Activated naive CD4-positive, alpha-beta T cell treated with anti-CD3 and anti-CD28 coated beads, Interleukin-2, amount 50 U/mL, for 24 hours (primary cell): Measurements from ENCODE around the gene TMEM158.
A peak's percentile ranks its signal among the peaks of the same experiment; 100 is the strongest.

ENCODE experiments used
- H3K27ac Mint-ChIP-seq: one replicate; pipeline ENCODE4 v1.8.0; 2021; ENCODE audit warnings: mild to moderate bottlenecking, mixed read lengths
- H3K27me3 Mint-ChIP-seq: one replicate; pipeline ENCODE4 v1.8.0; 2021; ENCODE audit warnings: mixed read lengths
- H3K36me3 Mint-ChIP-seq: one replicate; pipeline ENCODE4 v1.8.0; 2021; ENCODE audit warnings: mixed read lengths
- H3K4me1 Mint-ChIP-seq: one replicate; pipeline ENCODE4 v1.8.0; 2021; ENCODE audit warnings: mixed read lengths
- H3K4me3 Mint-ChIP-seq: one replicate; pipeline ENCODE4 v1.8.0; 2021; ENCODE audit warnings: mild to moderate bottlenecking, mixed read lengths
- H3K9me3 Mint-ChIP-seq: one replicate; pipeline ENCODE4 v1.8.0; 2021; ENCODE audit warnings: mixed read lengths

Gene TMEM158

GRCh38 chr3:45226206-45226915 is at the start of gene TMEM158:
TMEM158 (minus strand) TSS chr3:45226287; CDS start chr3:45226027, 260 bp downstream.
- Mint-ChIP-seq H3K4me1 (peaks cover 17% of the 10 kb centered on the region), H3K36me3 (no peaks in the 10 kb centered on the region), H3K4me3 (peak within 1 kb of the TSS; percentile 78), H3K27ac (no peak within 1 kb of the TSS), H3K9me3 (no peaks in the 10 kb centered on the region), H3K27me3 (peaks cover 55% of the 10 kb centered on the region)

- Mint-ChIP-seq H3K4me3 (no peak overlapping the region), H3K27me3 (peaks cover 11% of the 10 kb centered on the region), H3K4me1 (no peaks in the 10 kb centered on the region)
Observed at GRCh38 chr3:45275006-45275704, 49.1 kb upstream of the TMEM158 start.

GRCh38 chr3:45273681-45274515 is 47.8 kb upstream of the TMEM158 start:
- H3K27ac Mint-ChIP-seq: no peak overlapping the region
- no peaks in the 10 kb centered on the region for H3K4me1 Mint-ChIP-seq
- peaks cover 15% of the 10 kb centered on the region for H3K9me3 Mint-ChIP-seq
- peaks cover 11% of the 10 kb centered on the region for H3K27me3 Mint-ChIP-seq
- H3K4me3 Mint-ChIP-seq: no peak overlapping the region
- H3K36me3 Mint-ChIP-seq: peaks cover 2% of the 10 kb centered on the region

More at GRCh38 chr3:45275006-45275704, 49.1 kb upstream of the TMEM158 start:
- Mint-ChIP-seq H3K27ac (no peak overlapping the region), H3K36me3 (peaks cover 4% of the 10 kb centered on the region), H3K9me3 (peaks cover 16% of the 10 kb centered on the region)

GRCh38 chr3:45272828-45273470 is 46.9 kb upstream of the TMEM158 start:
- Mint-ChIP-seq H3K36me3 (peaks cover 2% of the 10 kb centered on the region), H3K9me3 (peaks cover 9% of the 10 kb centered on the region), H3K27ac (no peak overlapping the region), H3K27me3 (peaks cover 11% of the 10 kb centered on the region), H3K4me1 (no peaks in the 10 kb centered on the region), H3K4me3 (no peak overlapping the region)

- H3K27ac Mint-ChIP-seq: no peak overlapping the region
- H3K4me1 Mint-ChIP-seq: no peaks in the 10 kb centered on the region
- H3K9me3 Mint-ChIP-seq: peaks cover 6% of the 10 kb centered on the region
- H3K36me3 Mint-ChIP-seq: peaks cover 2% of the 10 kb centered on the region
- H3K4me3 Mint-ChIP-seq: no peak overlapping the region
- peaks cover 11% of the 10 kb centered on the region for H3K27me3 Mint-ChIP-seq
Observed at GRCh38 chr3:45272032-45272810, 46.1 kb upstream of the TMEM158 start.

- no peaks in the 10 kb centered on the region for H3K4me1 Mint-ChIP-seq
- H3K27ac Mint-ChIP-seq: no peak overlapping the region
- H3K9me3 Mint-ChIP-seq: no peaks in the 10 kb centered on the region
- no peak overlapping the region for H3K4me3 Mint-ChIP-seq
- peaks cover 5% of the 10 kb centered on the region for H3K27me3 Mint-ChIP-seq
- H3K36me3 Mint-ChIP-seq: peaks cover 2% of the 10 kb centered on the region
Observed at GRCh38 chr3:45269952-45270351, 43.9 kb upstream of the TMEM158 start.

- no peaks in the 10 kb centered on the region for H3K9me3 Mint-ChIP-seq
- no peaks in the 10 kb centered on the region for H3K27me3 Mint-ChIP-seq
- no peaks in the 10 kb centered on the region for H3K4me1 Mint-ChIP-seq
- no peak overlapping the region for H3K4me3 Mint-ChIP-seq
- H3K36me3 Mint-ChIP-seq: no peaks in the 10 kb centered on the region
- peak overlapping the region; percentile 8 for H3K27ac Mint-ChIP-seq
Observed at GRCh38 chr3:45267097-45267496, 41.0 kb upstream of the TMEM158 start.

GRCh38 chr3:45261333-45262110 is 35.4 kb upstream of the TMEM158 start:
- peaks cover 1% of the 10 kb centered on the region for H3K27me3 Mint-ChIP-seq
- no peak overlapping the region for H3K4me3 Mint-ChIP-seq
- no peaks in the 10 kb centered on the region for H3K9me3 Mint-ChIP-seq
- H3K4me1 Mint-ChIP-seq: no peaks in the 10 kb centered on the region
- no peaks in the 10 kb centered on the region for H3K36me3 Mint-ChIP-seq
- no peak overlapping the region for H3K27ac Mint-ChIP-seq

- Mint-ChIP-seq H3K27ac (no peak overlapping the region), H3K36me3 (no peaks in the 10 kb centered on the region), H3K27me3 (peaks cover 1% of the 10 kb centered on the region), H3K4me3 (no peak overlapping the region), H3K4me1 (no peaks in the 10 kb centered on the region), H3K9me3 (no peaks in the 10 kb centered on the region)
Observed at GRCh38 chr3:45259133-45259532, 33.0 kb upstream of the TMEM158 start.

- H3K27me3 Mint-ChIP-seq: peaks cover 1% of the 10 kb centered on the region
- no peaks in the 10 kb centered on the region for H3K36me3 Mint-ChIP-seq
- H3K4me3 Mint-ChIP-seq: no peak overlapping the region
- no peak overlapping the region for H3K27ac Mint-ChIP-seq
- no peaks in the 10 kb centered on the region for H3K9me3 Mint-ChIP-seq
- no peaks in the 10 kb centered on the region for H3K4me1 Mint-ChIP-seq
Observed at GRCh38 chr3:45258317-45258716, 32.2 kb upstream of the TMEM158 start.

GRCh38 chr3:45253316-45253715 is 27.2 kb upstream of the TMEM158 start:
- H3K36me3 Mint-ChIP-seq: no peaks in the 10 kb centered on the region
- no peak overlapping the region for H3K27ac Mint-ChIP-seq
- H3K4me3 Mint-ChIP-seq: no peak overlapping the region

GRCh38 chr3:45252826-45253225 is 26.7 kb upstream of the TMEM158 start:
- no peaks in the 10 kb centered on the region for H3K27me3 Mint-ChIP-seq
- H3K4me3 Mint-ChIP-seq: no peak overlapping the region
- no peaks in the 10 kb centered on the region for H3K9me3 Mint-ChIP-seq
- H3K36me3 Mint-ChIP-seq: no peaks in the 10 kb centered on the region
- H3K4me1 Mint-ChIP-seq: no peaks in the 10 kb centered on the region
- no peak overlapping the region for H3K27ac Mint-ChIP-seq

More at GRCh38 chr3:45253316-45253715, 27.2 kb upstream of the TMEM158 start:
- H3K4me1 Mint-ChIP-seq: no peaks in the 10 kb centered on the region
- H3K27me3 Mint-ChIP-seq: no peaks in the 10 kb centered on the region
- H3K9me3 Mint-ChIP-seq: no peaks in the 10 kb centered on the region

GRCh38 chr3:45249391-45249790 is 23.3 kb upstream of the TMEM158 start:
- Mint-ChIP-seq H3K4me3 (no peak overlapping the region), H3K4me1 (no peaks in the 10 kb centered on the region), H3K9me3 (no peaks in the 10 kb centered on the region), H3K27ac (no peak overlapping the region), H3K36me3 (no peaks in the 10 kb centered on the region), H3K27me3 (no peaks in the 10 kb centered on the region)

- no peaks in the 10 kb centered on the region for H3K27me3 Mint-ChIP-seq
- H3K9me3 Mint-ChIP-seq: no peaks in the 10 kb centered on the region
- no peak overlapping the region for H3K4me3 Mint-ChIP-seq
- no peaks in the 10 kb centered on the region for H3K4me1 Mint-ChIP-seq
- no peak overlapping the region for H3K27ac Mint-ChIP-seq
- no peaks in the 10 kb centered on the region for H3K36me3 Mint-ChIP-seq
Observed at GRCh38 chr3:45246241-45246640, 20.2 kb upstream of the TMEM158 start.
